NCI-H1417 (cell line): ENCODE measurements around the gene ZNF335.
"Not testable (repeated sequence)": the region's sequence is repeated elsewhere in the genome, so short reads cannot be mapped to it uniquely, and the experiment has no call there.

ENCODE experiments used
- DNase-seq, 3 experiments: peaks; one replicate each; lab custom pipeline; 2025; lab: John Stamatoyannopoulos, UW

ZNF335 gene

GRCh38 chr20:45970646-45971424 lies 1.2 kb downstream of the ZNF335 start:
- DNase-seq: no peak

- DNase-seq: peak; percentile 18 to 62 (median 36)
These were observed 2.0 kb downstream of the ZNF335 start for GRCh38 chr20:45969712-45970634.

GRCh38 chr20:45968801-45969711 lies 2.9 kb downstream of the ZNF335 start:
- no peak for DNase-seq

GRCh38 chr20:45968081-45968671 lies 3.8 kb downstream of the ZNF335 start:
- DNase-seq: no peak

GRCh38 chr20:45967551-45968080 lies 4.4 kb downstream of the ZNF335 start:
- DNase-seq: no peak

- no peak for DNase-seq
These were observed 6.6 kb downstream of the ZNF335 start for GRCh38 chr20:45965169-45966002.

GRCh38 chr20:45964006-45964400 lies 8.0 kb downstream of the ZNF335 start:
- DNase-seq: no peak

- peak; percentile 45 to 79 (median 53) for DNase-seq
These were observed 8.7 kb downstream of the ZNF335 start for GRCh38 chr20:45963059-45964005.

- no peak for DNase-seq
These were observed 9.8 kb downstream of the ZNF335 start for GRCh38 chr20:45962031-45962755.

- DNase-seq: no peak
These were observed 11.9 kb downstream of the ZNF335 start for GRCh38 chr20:45959956-45960630.

- no peak for DNase-seq
These were observed 12.9 kb downstream of the ZNF335 start for GRCh38 chr20:45959126-45959525.

GRCh38 chr20:45958593-45958992 lies 13.4 kb downstream of the ZNF335 start:
- DNase-seq: no peak

GRCh38 chr20:45957021-45957941 lies 14.7 kb downstream of the ZNF335 start:
- no peak for DNase-seq

- DNase-seq: not testable (repeated sequence)
These were observed 15.7 kb downstream of the ZNF335 start for GRCh38 chr20:45956326-45956725.

- DNase-seq: no peak
These were observed 18.3 kb downstream of the ZNF335 start for GRCh38 chr20:45953672-45954071.

- DNase-seq: no peak
These were observed 19.1 kb downstream of the ZNF335 start for GRCh38 chr20:45952861-45953260.
